ENCODE results near the gene IFIT5. TPM values are rescaled to one million over a fixed set of nuclear protein-coding genes. Genes with fewer than 3 reads are reported as not detected.

IFIT5 gene, protein sequence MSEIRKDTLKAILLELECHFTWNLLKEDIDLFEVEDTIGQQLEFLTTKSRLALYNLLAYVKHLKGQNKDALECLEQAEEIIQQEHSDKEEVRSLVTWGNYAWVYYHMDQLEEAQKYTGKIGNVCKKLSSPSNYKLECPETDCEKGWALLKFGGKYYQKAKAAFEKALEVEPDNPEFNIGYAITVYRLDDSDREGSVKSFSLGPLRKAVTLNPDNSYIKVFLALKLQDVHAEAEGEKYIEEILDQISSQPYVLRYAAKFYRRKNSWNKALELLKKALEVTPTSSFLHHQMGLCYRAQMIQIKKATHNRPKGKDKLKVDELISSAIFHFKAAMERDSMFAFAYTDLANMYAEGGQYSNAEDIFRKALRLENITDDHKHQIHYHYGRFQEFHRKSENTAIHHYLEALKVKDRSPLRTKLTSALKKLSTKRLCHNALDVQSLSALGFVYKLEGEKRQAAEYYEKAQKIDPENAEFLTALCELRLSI
- 7.3 and 9.8 TPM in 2 replicates for total RNA-seq

DNA sequence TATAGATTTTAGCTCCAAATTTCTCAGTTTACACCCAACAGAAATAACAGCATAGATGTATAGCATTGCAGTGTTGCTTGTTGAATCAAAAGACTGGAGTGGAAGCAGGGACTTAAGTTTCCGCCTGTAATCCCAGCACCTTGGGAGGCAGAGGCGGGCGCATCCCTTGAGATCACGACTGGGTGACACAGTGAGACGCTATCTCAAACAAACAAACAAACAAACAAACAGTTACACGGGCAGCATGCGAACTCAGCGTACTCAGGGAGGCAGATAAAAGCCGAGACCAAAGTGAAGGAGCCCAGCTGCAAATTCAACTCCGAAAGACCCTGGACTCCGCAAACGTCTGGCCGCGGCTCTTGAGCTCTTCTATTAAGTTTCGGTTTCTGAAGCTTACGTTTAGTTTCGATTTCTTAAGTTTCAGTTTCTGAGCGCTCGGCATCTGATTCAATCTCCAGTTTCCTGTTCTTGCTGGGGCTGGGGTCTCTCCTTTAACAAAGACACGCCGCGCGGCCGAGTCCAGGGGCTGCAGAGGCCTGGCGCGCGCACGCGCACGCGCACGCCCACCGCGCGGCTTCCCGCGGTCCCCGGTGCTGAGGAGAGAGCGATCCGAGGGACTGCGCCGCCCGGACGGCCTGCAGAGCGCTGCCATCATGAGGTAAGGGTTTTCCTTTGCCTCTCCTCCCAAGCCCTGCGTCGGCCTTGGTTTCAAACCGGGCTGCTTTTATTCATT lies at the start of gene IFIT5:
IFIT5 (plus strand) TSS at position 423 of the 733 bp plus-strand sequence; CDS start at position 654, 231 bp downstream.

DNA sequence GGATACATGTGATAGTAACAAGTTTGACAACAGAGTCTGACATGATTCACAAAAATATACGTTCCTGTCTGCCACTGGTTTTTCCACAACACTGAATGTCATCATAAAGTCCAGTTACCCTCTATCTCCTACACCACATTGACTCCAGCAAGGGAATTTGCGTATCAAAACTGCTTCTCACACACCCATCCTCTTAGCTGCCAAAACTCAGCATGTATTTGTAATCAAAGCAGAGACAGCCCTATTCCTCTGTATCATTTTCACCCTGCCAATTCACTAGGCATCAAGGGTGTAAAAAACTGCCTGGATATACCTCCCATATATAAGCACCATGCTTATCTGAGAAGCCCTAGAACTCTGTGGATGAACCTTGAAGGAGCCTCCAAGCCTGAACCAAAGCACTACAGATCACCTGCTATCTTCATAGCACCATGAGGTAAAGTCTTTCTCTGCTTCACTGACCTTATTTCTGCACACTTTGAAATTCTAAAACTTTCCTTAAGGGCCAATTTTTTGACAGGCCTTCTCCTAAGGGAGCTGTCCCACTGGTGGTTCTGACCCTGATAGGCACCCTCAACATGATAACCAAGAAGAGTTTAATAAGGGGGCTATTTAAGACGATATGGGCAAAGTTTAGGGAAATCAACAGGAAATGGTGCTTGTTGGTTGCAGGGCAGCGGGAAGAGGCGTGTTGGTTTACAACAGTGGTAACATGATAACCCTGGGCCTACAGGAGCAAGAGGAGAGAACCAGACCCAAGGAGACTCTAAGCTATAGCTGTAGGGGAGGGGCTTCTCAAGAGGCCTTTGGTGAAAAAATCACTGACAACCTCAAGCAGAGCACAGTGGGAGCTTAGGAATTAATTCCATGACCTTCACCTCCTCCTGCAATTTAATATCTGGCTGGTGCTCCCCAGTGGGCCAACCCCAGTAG lies 36.4 kb upstream of the IFIT5 start, which contains the start of gene IFIT1B:
IFIT1B (plus strand) TSS at position 352 of the 933 bp plus-strand sequence; CDS start at position 432, 80 bp downstream.

DNA sequence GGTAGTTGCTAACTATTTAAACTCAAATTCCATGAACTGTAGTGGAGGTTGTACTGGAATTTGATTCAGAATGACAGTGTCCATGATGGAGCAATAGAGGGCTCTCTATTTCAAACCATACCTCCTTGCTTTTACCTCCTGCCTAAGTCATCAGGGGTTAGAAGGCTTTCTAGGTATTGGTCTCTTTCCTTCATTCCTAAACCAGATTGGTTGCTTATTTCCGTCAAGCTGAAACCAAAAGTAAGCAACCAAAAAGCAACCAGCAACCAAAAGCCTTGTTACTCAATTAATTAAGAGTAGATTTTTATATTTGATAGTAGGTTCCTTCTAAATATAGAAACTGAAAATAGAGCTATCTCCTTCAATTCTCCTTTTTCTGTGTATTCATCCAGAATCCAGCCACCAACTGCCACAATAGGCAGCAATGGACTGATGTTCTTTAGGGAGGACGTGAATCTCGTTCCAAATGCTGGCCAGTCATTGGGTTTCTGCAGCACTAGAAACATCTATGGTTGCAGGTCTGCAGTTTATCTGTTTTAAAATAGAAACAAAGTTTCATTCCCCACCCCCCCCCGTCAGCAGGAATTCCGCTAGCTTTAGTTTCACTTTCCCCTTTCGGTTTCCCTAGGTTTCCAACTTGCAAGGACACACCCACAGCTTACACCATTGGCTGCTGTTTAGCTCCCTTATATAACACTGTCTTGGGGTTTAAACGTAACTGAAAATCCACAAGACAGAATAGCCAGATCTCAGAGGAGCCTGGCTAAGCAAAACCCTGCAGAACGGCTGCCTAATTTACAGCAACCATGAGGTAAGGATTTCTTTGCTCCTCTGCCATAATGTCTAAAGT lies 22.2 kb upstream of the IFIT5 start, which contains the start of gene IFIT1:
IFIT1 (plus strand) TSS at position 717 of the 850 bp plus-strand sequence; CDS start at position 807, 90 bp downstream.

Other genes starting within 250 kb of the IFIT5 start
- gene CH25H, start 207.3 kb upstream of the IFIT5 start, total RNA-seq: 0.65 and 5.0 TPM in 2 replicates
- gene LIPA, start 162.8 kb upstream of the IFIT5 start, total RNA-seq: 34.4 and 45.3 TPM in 2 replicates
- gene IFIT2, start 112.5 kb upstream of the IFIT5 start, total RNA-seq: 2.6 and 5.3 TPM in 2 replicates
- 8.9 and 10.8 TPM in 2 replicates for gene IFIT3, start 86.6 kb upstream of the IFIT5 start, total RNA-seq
- not detected in 2 replicates for gene IFIT1B, start 36.5 kb upstream of the IFIT5 start, total RNA-seq
- 3.5 and 5.3 TPM in 2 replicates for gene IFIT1, start 21.9 kb upstream of the IFIT5 start, total RNA-seq
- under 0.01 TPM in 1 of 2 replicates, not detected in the other for gene SLC16A12, start 121.0 kb downstream of the IFIT5 start, total RNA-seq
- 2.1 and 5.1 TPM in 2 replicates for gene PANK1, start 230.7 kb downstream of the IFIT5 start, total RNA-seq